H1 (cell line): ENCODE data around the gene NPY2R. TPM values are rescaled to one million over a fixed set of nuclear protein-coding genes. Genes with fewer than 3 reads are reported as not detected.

Source experiments
- CTCF ChIA-PET: fragments of 300-600 bp; sonication (Branson Sonifier 250); formaldehyde crosslinking; loops from one replicate; lab custom pipeline; 2021; ENCODE audit not compliant: partially characterized antibody; lab: Charles Lee
- POLR2A ChIA-PET: fragments of 300-600 bp; sonication (Branson Sonifier 250); formaldehyde crosslinking; loops from one replicate; lab custom pipeline; 2021; ENCODE audit warnings: inconsistent platforms; ENCODE audit not compliant: partially characterized antibody; lab: Charles Lee
- DNase-seq, 2 experiments: peaks; one replicate each; pipeline versions ENCODE4 v3.0.0 to v3.0.0-alpha.2; 2010 to 2022; ENCODE audit warnings: low spot score in 2 of 2, low read depth in 1 of 2, mixed read lengths in 1 of 2
- FAIRE-seq: peaks from 2 replicates; lab custom pipeline; 2011; peaks lifted over from hg19 to GRCh38; lab: Jason Lieb, UNC
- H2AFZ ChIP-seq: 2 replicates; pipeline ENCODE4 v1.8.1; 2012; ENCODE audit warnings: low read length, inconsistent platforms
- H2AK5ac ChIP-seq: 2 replicates; pipeline ENCODE4 v1.6.1; 2013; ENCODE audit warnings: low read depth, low read length
- H2BK120ac ChIP-seq: replicated peaks from 2 replicates; pipeline ENCODE3; 2013; ENCODE audit warnings: low read depth, low read length, inconsistent platforms
- H2BK12ac ChIP-seq: 2 replicates; pipeline ENCODE4 v1.6.1; 2013; ENCODE audit warnings: low read depth, low read length
- H2BK15ac ChIP-seq: 2 replicates; pipeline ENCODE4 v1.6.1; 2013; ENCODE audit warnings: low read length
- H2BK20ac ChIP-seq: 2 replicates; pipeline ENCODE4 v1.6.1; 2013; ENCODE audit warnings: low read length
- H2BK5ac ChIP-seq: 2 replicates; pipeline ENCODE4 v1.6.1; 2013; ENCODE audit warnings: low read depth, low read length
- H3K14ac ChIP-seq: 2 replicates; pipeline ENCODE4 v1.6.1; 2013; ENCODE audit warnings: inconsistent platforms; ENCODE audit not compliant: insufficient read length
- H3K18ac ChIP-seq: 2 replicates; pipeline ENCODE4 v1.6.1; 2013; ENCODE audit warnings: low read length; ENCODE audit errors: extremely low read depth
- H3K23ac ChIP-seq: 2 replicates; pipeline ENCODE4 v1.6.1; 2013; ENCODE audit warnings: inconsistent platforms; ENCODE audit not compliant: insufficient read length
- H3K23me2 ChIP-seq: 2 replicates; pipeline ENCODE4 v1.6.1; 2013; ENCODE audit warnings: low read depth, low read length
- H3K27ac ChIP-seq: 2 replicates; pipeline ENCODE4 v1.6.1; 2011; ENCODE audit warnings: low read depth, low read length, inconsistent platforms
- H3K27me3 ChIP-seq, 4 experiments: replicated peaks in 1 of 4; 1 replicate in 1 of 4; 2 replicates in 3 of 4; pipeline versions ENCODE4 v1.6.1 to v1.8.1; 2011 to 2013; ENCODE audit warnings: low read length in 3 of 4, mild to moderate bottlenecking in 3 of 4, inconsistent platforms in 2 of 4, mixed read lengths in 2 of 4, moderate library complexity in 1 of 4; ENCODE audit not compliant: control insufficient read depth in 3 of 4, insufficient read depth in 3 of 4; ENCODE audit errors: extremely low read depth in 1 of 4
- H3K36me3 ChIP-seq, 4 experiments: 2 replicates each; pipeline versions ENCODE4 v1.6.1 to v1.8.1; 2011 to 2013; ENCODE audit warnings: mild to moderate bottlenecking in 4 of 4, low read length in 3 of 4, moderate library complexity in 2 of 4, control low read depth in 1 of 4, inconsistent platforms in 1 of 4; ENCODE audit not compliant: insufficient read depth in 4 of 4, control insufficient read depth in 2 of 4
- H3K4ac ChIP-seq: replicated peaks from 2 replicates; pipeline ENCODE3; 2013; ENCODE audit warnings: low read length, low read depth, mixed read lengths, inconsistent platforms; ENCODE audit not compliant: insufficient read length
- H3K4me1 ChIP-seq, 4 experiments: replicated peaks in 1 of 4; 1 replicate in 1 of 4; 2 replicates in 3 of 4; pipeline versions ENCODE4 v1.6.1 to v1.8.1; 2011 to 2013; ENCODE audit warnings: low read length in 3 of 4, inconsistent platforms in 2 of 4, mixed read lengths in 1 of 4; ENCODE audit not compliant: insufficient read depth in 4 of 4, control insufficient read depth in 3 of 4
- H3K4me2 ChIP-seq, 2 experiments: 2 replicates each; pipeline versions ENCODE4 v1.6.1 to v1.8.1; 2011 to 2013; ENCODE audit warnings: low read depth in 2 of 2, low read length in 2 of 2, control low read depth in 1 of 2, inconsistent platforms in 1 of 2, mild to moderate bottlenecking in 1 of 2; ENCODE audit not compliant: insufficient read depth in 1 of 2
- H3K4me3 ChIP-seq, 4 experiments: fragments of 200-600, 300-600 bp in 1 of 4; sonication (generic), shearing (Covaris generic), sonication (Bioruptor Twin) in 1 of 4; 2 replicates each; pipeline versions ENCODE4 v1.5.1 to v1.8.1; 2011 to 2016; ENCODE audit warnings: low read length in 4 of 4, low read depth in 3 of 4, control low read depth in 2 of 4, inconsistent platforms in 2 of 4, mild to moderate bottlenecking in 2 of 4, mixed read lengths in 1 of 4, moderate library complexity in 1 of 4; ENCODE audit not compliant: insufficient read depth in 2 of 4; ENCODE audit errors: extremely low read depth in 1 of 4
- H3K56ac ChIP-seq: replicated peaks from 2 replicates; pipeline ENCODE3; 2013; ENCODE audit warnings: low read depth, mild to moderate bottlenecking, mixed read lengths, low read length, inconsistent platforms; ENCODE audit not compliant: insufficient read length
- H3K79me1 ChIP-seq: 2 replicates; pipeline ENCODE4 v1.6.1; 2013; ENCODE audit warnings: low read depth, low read length, control low read depth
- H3K79me2 ChIP-seq, 2 experiments: 2 replicates each; pipeline versions ENCODE4 v1.6.1 to v1.8.1; 2012 to 2013; ENCODE audit warnings: low read length in 2 of 2, mild to moderate bottlenecking in 2 of 2, inconsistent platforms in 1 of 2; ENCODE audit not compliant: insufficient read depth in 2 of 2, control insufficient read depth in 1 of 2
- H3K9ac ChIP-seq, 4 experiments: replicated peaks in 1 of 4; 1 replicate in 1 of 4; 2 replicates in 3 of 4; pipeline versions ENCODE4 v1.6.1 to v1.8.1; 2011 to 2013; ENCODE audit warnings: low read depth in 3 of 4, low read length in 3 of 4, control low read depth in 2 of 4, mild to moderate bottlenecking in 2 of 4, moderate library complexity in 2 of 4, inconsistent platforms in 1 of 4; ENCODE audit errors: extremely low read depth in 1 of 4
- H3K9me3 ChIP-seq, 2 experiments: 2 replicates each; pipeline versions ENCODE4 v1.6.1 to v1.8.1; 2012 to 2013; ENCODE audit warnings: mild to moderate bottlenecking in 2 of 2, moderate library complexity in 2 of 2, control low read depth in 1 of 2, inconsistent platforms in 1 of 2, low read depth in 1 of 2, low read length in 1 of 2, mixed read lengths in 1 of 2; ENCODE audit not compliant: insufficient read depth in 2 of 2
- H4K20me1 ChIP-seq, 2 experiments: replicated peaks in 1 of 2; 2 replicates each; pipeline versions ENCODE3 to v1.8.1; 2011 to 2013; ENCODE audit warnings: inconsistent platforms in 2 of 2, low read length in 2 of 2, mild to moderate bottlenecking in 1 of 2; ENCODE audit not compliant: insufficient read depth in 2 of 2, control insufficient read depth in 1 of 2
- H4K5ac ChIP-seq: 2 replicates; pipeline ENCODE4 v1.6.1; 2013; ENCODE audit warnings: low read length, low read depth, mixed read lengths, inconsistent platforms; ENCODE audit not compliant: insufficient read length
- H4K8ac ChIP-seq: 2 replicates; pipeline ENCODE4 v1.8.0; 2013; ENCODE audit warnings: mild to moderate bottlenecking, moderate library complexity, low read length, inconsistent platforms; ENCODE audit not compliant: insufficient read depth; ENCODE audit errors: extremely low read depth
- H4K91ac ChIP-seq: replicated peaks from 2 replicates; pipeline ENCODE3; 2013; ENCODE audit warnings: low read length, mixed read lengths, inconsistent platforms; ENCODE audit not compliant: insufficient read length
- CBX8 ChIP-seq: fragments of 300-800, 300-1000 bp; sonication (generic); IDR thresholded peaks from 2 replicates; pipeline ENCODE4 v1.7.1; 2016; ENCODE audit warnings: low read depth, low read length, borderline replicate concordance
- CEBPB ChIP-seq: IDR thresholded peaks from 2 replicates; pipeline ENCODE4 v1.6.1; 2012; ENCODE audit warnings: low read depth, low read length
- FOSL1 ChIP-seq: IDR thresholded peaks from 2 replicates; pipeline ENCODE4 v1.6.1; 2011; ENCODE audit warnings: mild to moderate bottlenecking, low read depth, low read length, moderate library complexity; ENCODE audit not compliant: insufficient read depth
- GABPA ChIP-seq: IDR thresholded peaks from 2 replicates; pipeline ENCODE4 v1.6.1; 2011; ENCODE audit warnings: mild to moderate bottlenecking, low read length, moderate library complexity, borderline replicate concordance; ENCODE audit not compliant: insufficient read depth
- KDM1A ChIP-seq: fragments of 200-600, 300-600 bp; sonication (generic); IDR thresholded peaks from 2 replicates; pipeline ENCODE4 v1.7.1; 2016; ENCODE audit warnings: mild to moderate bottlenecking, low read length, borderline replicate concordance
- SIX5 ChIP-seq: IDR thresholded peaks from 2 replicates; pipeline ENCODE4 v1.6.1; 2011; ENCODE audit warnings: mild to moderate bottlenecking, low read depth, low read length
- SRF ChIP-seq: IDR thresholded peaks from 2 replicates; pipeline ENCODE4 v1.6.1; 2011; ENCODE audit warnings: mild to moderate bottlenecking, low read depth, low read length, moderate library complexity
- TBP ChIP-seq: IDR thresholded peaks from 2 replicates; pipeline ENCODE4 v1.6.1; 2011; ENCODE audit warnings: low read depth, low read length, improper control_type of control experiment
- WGBS, 2 experiments: shearing (Covaris generic) in 1 of 2; methylation state at CpG; one replicate each; pipeline versions ENCODE4 v1.1.6 to v1.1.7; 2013 to 2015; ENCODE audit warnings: low lambda C conversion rate in 2 of 2, mixed read lengths in 2 of 2, inconsistent platforms in 1 of 2, low coverage in 1 of 2, missing lambda C conversion rate in 1 of 2; ENCODE audit not compliant: insufficient replicate concordance in 2 of 2, insufficient coverage in 1 of 2, insufficient read length in 1 of 2; ENCODE audit errors: extremely low coverage in 1 of 2, missing lambda C conversion rate in 1 of 2; 5-methylcytosine and 5-hydroxymethylcytosine counted together
- polyA plus RNA-seq, 7 experiments: library from polyadenylated mRNA; depleted of rRNA in 3 of 7; stranded (reverse) in 5 of 7; unstranded in 2 of 7; fragments of >200 nt in 5 of 7; fragments of 200-250 nt in 2 of 7; gene quantifications; 1 replicate in 5 of 7; 2 replicates in 1 of 7; 4 replicates in 1 of 7; pipeline versions ENCODE4 v1.2.1 to v1.2.3, GENCODE V29; 2011 to 2013; ENCODE audit warnings: missing spikeins in 2 of 7, mixed read lengths in 2 of 7
- total RNA-seq: library from RNA; stranded (reverse); fragmentation: NEBNext Ultra II Directional; extraction: Animal tissue kit (Norgen Biotek cat#: 25700); gene quantifications from 2 replicates; pipeline ENCODE4 v1.2.1, GENCODE V29; 2021
- TF ChIP-seq, protein P1 (sequence below), 3 experiments: IDR thresholded peaks; 1 replicate in 2 of 3; 2 replicates in 1 of 3; pipeline versions ENCODE4 v1.5.1 to v1.6.1; 2011; ENCODE audit warnings: low read length in 3 of 3, mild to moderate bottlenecking in 3 of 3, inconsistent platforms in 2 of 3, low read depth in 1 of 3, moderate library complexity in 1 of 3; ENCODE audit not compliant: insufficient read depth in 1 of 3; ENCODE audit errors: control extremely low read depth in 1 of 3

NPY2R gene
- total and polyA plus RNA-seq, 2 of the 8 experiments (the other 6 are each of a cell fraction or from before 2014, with no cell fraction given), result 0.09 to 0.41 TPM

DNA sequence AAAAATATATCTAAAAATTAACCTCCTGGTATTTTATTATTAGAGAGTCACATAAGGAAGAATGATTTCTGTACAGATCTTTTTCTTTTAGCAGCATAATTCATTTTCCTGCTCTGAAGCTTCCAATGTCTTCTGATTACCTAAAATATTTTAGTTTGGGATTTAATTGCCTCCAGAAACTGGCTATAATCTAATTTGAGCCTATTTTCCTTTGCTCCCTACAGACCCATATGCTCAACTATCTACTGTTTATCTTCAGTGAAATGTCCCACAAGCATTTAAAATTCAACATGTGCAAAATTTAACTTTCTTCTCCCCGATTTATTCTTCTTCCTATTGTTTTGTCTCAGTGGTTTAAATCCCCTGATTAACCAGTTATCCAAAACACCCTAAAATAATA is 29.1 kb downstream of the NPY2R start:
- Histone ChIP-seq H3K56ac (no peak overlapping the region), H3K14ac (no peak overlapping the region), H3K79me1 (no peaks in the 10 kb centered on the region), H2AFZ (no peak overlapping the region), H3K4me2 (no peak overlapping the region), H4K8ac (no peak overlapping the region), H3K18ac (no peak overlapping the region), H3K27ac (no peak overlapping the region), H4K91ac (no peak overlapping the region), H3K23ac (no peak overlapping the region), H4K20me1 (no peaks in the 10 kb centered on the region), H3K23me2 (no peaks in the 10 kb centered on the region), H2AK5ac (no peak overlapping the region), H3K4me1 (no peaks in the 10 kb centered on the region), H4K5ac (no peak overlapping the region), H3K79me2 (no peaks in the 10 kb centered on the region), H2BK120ac (no peak overlapping the region), H3K9me3 (no peaks in the 10 kb centered on the region), H2BK20ac (no peak overlapping the region), H3K4ac (no peak overlapping the region), H2BK15ac (no peak overlapping the region), H3K4me3 (no peak overlapping the region), H2BK12ac (no peak overlapping the region), H3K9ac (no peak overlapping the region), H2BK5ac (no peak overlapping the region), H3K27me3 (no peaks in the 10 kb centered on the region), H3K36me3 (no peaks in the 10 kb centered on the region)
- POLR2A ChIA-PET, result no interaction called here
- CTCF ChIA-PET, result no interaction called here
- 79% methylated on average over 1 of the region's 1 CpG; no CpG with 5 or more reads in 1 of the 2 experiments for WGBS, 2 experiments
- FAIRE-seq (no peak), DNase-seq (no peak)
- no peak for TF ChIP-seq SRF
- no peak for TF ChIP-seq GABPA
- TF ChIP-seq FOSL1, result no peak
- TF ChIP-seq SIX5, result no peak
- no peak for TF ChIP-seq TBP
- TF ChIP-seq, protein P1, sequence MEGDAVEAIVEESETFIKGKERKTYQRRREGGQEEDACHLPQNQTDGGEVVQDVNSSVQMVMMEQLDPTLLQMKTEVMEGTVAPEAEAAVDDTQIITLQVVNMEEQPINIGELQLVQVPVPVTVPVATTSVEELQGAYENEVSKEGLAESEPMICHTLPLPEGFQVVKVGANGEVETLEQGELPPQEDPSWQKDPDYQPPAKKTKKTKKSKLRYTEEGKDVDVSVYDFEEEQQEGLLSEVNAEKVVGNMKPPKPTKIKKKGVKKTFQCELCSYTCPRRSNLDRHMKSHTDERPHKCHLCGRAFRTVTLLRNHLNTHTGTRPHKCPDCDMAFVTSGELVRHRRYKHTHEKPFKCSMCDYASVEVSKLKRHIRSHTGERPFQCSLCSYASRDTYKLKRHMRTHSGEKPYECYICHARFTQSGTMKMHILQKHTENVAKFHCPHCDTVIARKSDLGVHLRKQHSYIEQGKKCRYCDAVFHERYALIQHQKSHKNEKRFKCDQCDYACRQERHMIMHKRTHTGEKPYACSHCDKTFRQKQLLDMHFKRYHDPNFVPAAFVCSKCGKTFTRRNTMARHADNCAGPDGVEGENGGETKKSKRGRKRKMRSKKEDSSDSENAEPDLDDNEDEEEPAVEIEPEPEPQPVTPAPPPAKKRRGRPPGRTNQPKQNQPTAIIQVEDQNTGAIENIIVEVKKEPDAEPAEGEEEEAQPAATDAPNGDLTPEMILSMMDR (IDR thresholded peaks at IDR 0.05; ENCODE audit: control extremely low read depth in 1 of 3, insufficient read depth in 1 of 3, low read depth in 1 of 3, low read length in 3 of 3), result no peak
- TF ChIP-seq CBX8, result no peak
- no peak for TF ChIP-seq CEBPB
- no peak for TF ChIP-seq KDM1A
